Mucosa of stomach (tissue), 1 donor: ENCODE measurements around the gene TECPR2.

Experiments
- H3K27me3 ChIP-seq: one replicate; pipeline ENCODE4 v1.7.0; 2013; ENCODE audit warnings: mild to moderate bottlenecking, low read length; ENCODE audit not compliant: control insufficient read depth, insufficient read depth
- H3K36me3 ChIP-seq: one replicate; pipeline ENCODE4 v1.7.0; 2013; ENCODE audit warnings: low read length; ENCODE audit not compliant: control insufficient read depth, insufficient read depth
- H3K4me1 ChIP-seq: one replicate; pipeline ENCODE4 v1.7.0; 2013; ENCODE audit warnings: mild to moderate bottlenecking, low read length; ENCODE audit not compliant: control insufficient read depth, insufficient read depth
- H3K4me3 ChIP-seq: one replicate; pipeline ENCODE4 v1.7.0; 2013; ENCODE audit warnings: low read length
- H3K9ac ChIP-seq: one replicate; pipeline ENCODE4 v1.7.0; 2013; ENCODE audit warnings: mild to moderate bottlenecking, low read length, moderate library complexity
- H3K9me3 ChIP-seq: one replicate; pipeline ENCODE4 v1.7.0; 2013; ENCODE audit warnings: mild to moderate bottlenecking, low read length, moderate library complexity; ENCODE audit not compliant: control insufficient read depth
- donor health status: Pancreatic carcinoma.

The TECPR2 gene

DNA sequence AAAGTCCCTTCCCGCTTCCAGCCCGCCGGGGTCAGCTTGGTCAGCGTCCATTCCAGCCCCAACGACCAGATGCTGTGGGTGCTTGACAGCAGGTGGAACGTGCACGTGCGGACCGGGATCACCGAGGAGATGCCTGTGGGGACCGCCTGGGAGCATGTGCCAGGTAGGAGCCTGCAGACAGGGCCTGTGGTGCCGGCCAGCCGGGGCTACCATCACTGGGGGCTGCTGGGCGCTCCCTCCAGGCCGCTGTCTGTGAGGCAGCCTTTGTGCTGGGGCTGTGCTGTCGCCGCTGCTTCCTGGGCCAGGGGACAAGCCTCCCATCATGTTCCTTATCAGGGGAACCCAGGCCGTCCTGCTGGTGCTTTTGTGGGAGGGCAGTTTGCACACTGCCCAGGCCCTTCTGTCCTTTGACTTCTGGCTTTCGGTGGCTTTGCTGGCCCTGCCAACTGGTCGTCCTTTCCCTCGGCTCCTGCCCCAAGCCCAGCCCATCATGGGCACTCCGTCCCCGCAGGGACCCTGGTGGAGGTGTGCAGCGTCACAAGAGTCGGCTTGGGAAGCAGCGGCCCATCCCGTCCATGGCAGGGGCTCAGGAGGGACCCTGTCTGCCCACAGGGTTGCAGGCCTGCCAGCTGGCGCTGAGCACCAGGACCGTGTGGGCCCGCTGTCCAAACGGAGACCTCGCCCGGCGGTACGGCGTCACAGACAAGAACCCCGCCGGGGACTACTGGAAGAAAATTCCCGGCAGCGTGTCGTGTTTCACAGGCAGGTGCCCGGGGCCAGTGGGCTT lies 134.4 kb downstream of the TECPR2 start:
- Histone ChIP-seq H3K4me3 (no peak overlapping the region), H3K9ac (no peak overlapping the region), H3K36me3 (no peaks in the 10 kb centered on the region), H3K27me3 (no peaks in the 10 kb centered on the region), H3K4me1 (peaks cover 8% of the 10 kb centered on the region), H3K9me3 (no peaks in the 10 kb centered on the region)

DNA sequence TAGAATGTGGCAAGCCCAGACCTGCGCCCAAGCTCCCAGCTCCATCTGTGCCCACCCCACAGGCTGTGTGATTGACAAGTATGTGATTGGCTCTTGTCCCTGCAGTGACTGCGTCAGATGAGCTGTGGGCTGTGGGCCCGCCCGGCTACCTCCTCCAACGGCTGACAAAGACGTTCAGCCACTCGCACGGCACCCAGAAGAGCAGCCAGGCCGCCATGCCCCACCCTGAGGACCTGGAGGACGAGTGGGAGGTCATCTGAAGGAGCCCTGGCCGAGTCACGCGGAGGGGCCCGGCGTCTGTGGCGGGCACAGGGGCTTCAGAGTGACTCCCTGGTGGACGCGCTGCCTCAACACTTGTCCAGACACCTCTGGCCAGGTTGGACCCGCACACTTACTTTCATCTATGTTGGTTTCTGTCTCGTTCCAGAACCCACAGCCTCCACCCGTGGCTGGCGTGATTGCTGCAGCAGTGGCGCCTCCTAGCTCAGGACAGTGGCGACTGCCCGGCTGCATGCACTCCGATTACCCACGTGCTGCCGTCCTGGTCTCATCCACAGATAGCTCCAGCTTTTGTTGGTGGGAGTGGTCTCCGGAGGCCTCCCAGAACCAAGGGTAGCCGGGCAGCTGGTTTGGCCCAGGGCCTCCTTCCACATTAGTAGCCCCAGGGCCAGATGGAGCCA lies 135.4 kb downstream of the TECPR2 start:
- Histone ChIP-seq H3K9me3 (no peaks in the 10 kb centered on the region), H3K36me3 (no peaks in the 10 kb centered on the region), H3K4me3 (no peak overlapping the region), H3K4me1 (peaks cover 8% of the 10 kb centered on the region), H3K27me3 (no peaks in the 10 kb centered on the region), H3K9ac (no peak overlapping the region)

GRCh38 chr14:102498678-102499265 lies 136.0 kb downstream of the TECPR2 start:
- H3K4me3 ChIP-seq: no peak overlapping the region
- H3K36me3 ChIP-seq: no peaks in the 10 kb centered on the region
- peaks cover 8% of the 10 kb centered on the region for H3K4me1 ChIP-seq
- no peaks in the 10 kb centered on the region for H3K9me3 ChIP-seq
- H3K9ac ChIP-seq: no peak overlapping the region
- no peaks in the 10 kb centered on the region for H3K27me3 ChIP-seq

DNA sequence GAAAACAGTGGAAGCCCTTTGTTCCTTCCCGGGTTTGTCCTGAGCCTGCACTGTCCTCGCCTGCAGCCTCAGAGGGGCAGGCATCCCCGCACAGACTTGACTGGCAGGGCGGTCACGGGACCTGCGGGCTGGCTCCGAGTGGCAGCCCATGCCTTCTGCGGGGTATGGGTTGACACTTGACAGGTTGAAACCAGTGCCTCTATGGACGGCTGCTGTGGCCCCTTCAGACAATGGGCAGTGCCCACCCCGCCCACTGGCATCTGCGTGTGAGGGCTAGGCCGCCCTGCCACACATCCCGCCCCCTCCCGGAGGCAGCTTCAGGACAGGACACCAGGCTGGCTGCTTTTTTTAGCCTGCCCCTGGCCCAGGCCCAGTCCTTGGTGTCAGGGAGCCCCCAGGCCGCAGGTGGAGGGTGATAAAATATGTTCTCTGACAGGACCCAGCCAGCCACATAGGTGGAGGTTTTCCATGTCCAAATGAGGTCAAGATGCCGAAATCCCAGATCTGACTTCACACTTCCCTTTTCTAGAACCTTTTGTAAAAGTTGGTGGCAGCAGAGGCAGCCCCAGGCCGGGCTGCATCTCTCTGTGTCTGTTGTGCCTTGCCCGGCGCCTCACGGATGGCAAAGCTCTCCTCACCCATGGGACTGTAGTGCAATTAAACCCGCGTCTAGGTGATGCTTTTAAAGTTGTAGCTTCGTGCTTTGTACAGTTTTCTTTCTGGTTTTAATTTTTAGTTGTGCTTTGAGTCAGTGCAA lies 136.8 kb downstream of the TECPR2 start:
- no peaks in the 10 kb centered on the region for H3K9me3 ChIP-seq
- no peak overlapping the region for H3K9ac ChIP-seq
- no peaks in the 10 kb centered on the region for H3K27me3 ChIP-seq
- peaks cover 8% of the 10 kb centered on the region for H3K4me1 ChIP-seq
- H3K4me3 ChIP-seq: no peak overlapping the region
- H3K36me3 ChIP-seq: no peaks in the 10 kb centered on the region

DNA sequence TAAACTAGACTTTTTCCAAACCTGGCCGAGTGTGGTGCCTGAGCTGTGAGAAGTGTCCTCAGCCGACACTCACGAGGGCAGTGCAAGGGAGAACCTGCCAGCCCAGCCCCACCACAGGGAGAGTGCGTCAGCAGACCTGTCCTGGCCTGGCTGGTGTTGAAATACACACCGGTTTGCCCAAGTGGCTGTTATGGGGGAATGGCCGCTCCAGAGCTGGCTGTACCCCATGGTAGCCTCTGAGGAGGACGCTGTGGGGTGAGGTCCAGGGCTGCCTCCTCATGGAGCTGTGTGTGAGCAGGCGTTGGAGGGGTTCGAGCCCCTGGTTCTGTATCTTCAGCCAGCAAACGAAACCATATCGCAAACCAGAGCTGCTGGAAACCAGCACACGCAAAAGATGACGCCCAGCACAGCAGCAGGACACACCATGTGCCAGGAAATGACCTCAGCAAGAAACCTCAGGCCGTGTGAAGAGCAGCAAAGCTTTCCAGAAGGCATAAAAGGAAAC lies 137.5 kb downstream of the TECPR2 start:
- peaks cover 8% of the 10 kb centered on the region for H3K4me1 ChIP-seq

DNA sequence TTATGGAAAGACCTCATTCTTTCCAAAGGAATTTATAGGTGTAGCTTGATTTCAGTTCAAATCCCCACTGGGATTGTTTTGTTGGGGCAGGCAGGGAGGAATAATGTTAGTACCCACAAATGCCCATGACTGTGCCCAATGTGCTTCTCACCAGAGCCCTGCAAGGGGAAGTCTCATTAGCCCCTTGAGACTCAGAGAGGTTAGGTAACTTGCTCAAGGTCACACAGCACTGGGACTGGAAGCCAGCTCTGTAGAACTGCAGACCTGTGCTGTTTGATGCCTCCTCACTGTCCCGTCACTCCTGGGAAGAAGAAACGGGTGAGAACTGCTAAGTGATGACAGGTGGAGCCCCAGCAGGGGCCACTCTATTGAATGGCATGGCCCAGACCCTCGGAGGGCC lies 138.0 kb downstream of the TECPR2 start:
- no peak overlapping the region for H3K4me3 ChIP-seq
- peaks cover 3% of the 10 kb centered on the region for H3K36me3 ChIP-seq
- H3K4me1 ChIP-seq: peaks cover 8% of the 10 kb centered on the region
- no peaks in the 10 kb centered on the region for H3K9me3 ChIP-seq
- H3K27me3 ChIP-seq: no peaks in the 10 kb centered on the region
- H3K9ac ChIP-seq: no peak overlapping the region

More for the DNA sequence above, 137.5 kb downstream of the TECPR2 start:
- Histone ChIP-seq H3K9ac (no peak overlapping the region), H3K9me3 (no peaks in the 10 kb centered on the region), H3K27me3 (no peaks in the 10 kb centered on the region), H3K4me3 (no peak overlapping the region), H3K36me3 (no peaks in the 10 kb centered on the region)

DNA sequence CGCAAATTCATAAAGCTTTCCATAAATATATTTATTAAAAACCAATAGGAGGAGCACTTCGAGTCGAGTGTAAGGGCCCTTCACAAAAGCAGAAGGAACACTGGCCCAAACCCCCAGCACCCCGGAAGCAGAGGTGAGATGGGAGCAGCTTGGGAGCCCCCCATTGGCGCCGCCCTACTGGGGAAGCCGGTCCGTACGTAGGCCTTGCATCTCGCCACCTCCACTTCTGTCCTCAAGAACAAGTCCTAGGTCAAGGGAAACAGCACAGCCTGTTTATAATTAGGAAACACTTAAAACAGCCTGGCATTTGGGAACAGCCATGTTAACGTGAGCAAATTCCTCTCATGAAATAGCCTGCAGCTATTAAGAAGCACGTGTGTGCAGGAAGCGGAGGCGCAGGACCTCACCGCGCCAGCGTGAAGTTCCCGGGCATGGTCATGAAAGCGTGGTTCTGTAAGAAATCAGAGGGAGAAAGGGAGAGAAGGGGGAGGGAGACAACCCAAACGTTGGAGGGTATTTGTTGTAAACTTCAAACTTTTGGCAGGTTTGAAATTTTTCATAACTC lies 139.1 kb downstream of the TECPR2 start:
- peaks cover 3% of the 10 kb centered on the region for H3K36me3 ChIP-seq
- H3K9ac ChIP-seq: no peak overlapping the region
- H3K4me1 ChIP-seq: peaks cover 8% of the 10 kb centered on the region

DNA sequence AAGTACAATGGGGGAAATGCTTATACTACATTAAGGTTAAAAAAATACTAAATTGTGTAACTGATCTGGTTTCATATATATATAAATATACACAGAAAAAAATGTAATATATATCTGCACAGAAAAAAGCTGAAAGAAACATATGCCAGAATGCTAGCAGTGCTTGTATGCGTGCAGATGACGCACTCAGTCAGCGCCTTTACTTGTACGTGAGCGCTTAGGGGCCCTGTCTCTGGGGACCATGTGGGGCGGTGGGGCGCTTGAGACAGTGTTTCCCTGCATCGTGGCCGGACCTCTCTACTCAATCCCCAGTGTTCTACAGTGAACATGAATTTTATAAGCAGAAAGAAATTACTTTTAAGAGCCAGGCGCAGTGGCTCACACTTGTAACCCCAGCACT lies 139.8 kb downstream of the TECPR2 start:
- H3K9ac ChIP-seq: no peak overlapping the region
- no peak overlapping the region for H3K4me3 ChIP-seq
- no peaks in the 10 kb centered on the region for H3K27me3 ChIP-seq
- no peaks in the 10 kb centered on the region for H3K9me3 ChIP-seq
- peaks cover 3% of the 10 kb centered on the region for H3K36me3 ChIP-seq
- peaks cover 8% of the 10 kb centered on the region for H3K4me1 ChIP-seq

More for the DNA sequence above, 139.1 kb downstream of the TECPR2 start:
- H3K4me3 ChIP-seq: no peak overlapping the region
- no peaks in the 10 kb centered on the region for H3K9me3 ChIP-seq
- no peaks in the 10 kb centered on the region for H3K27me3 ChIP-seq

- Histone ChIP-seq H3K4me1 (peaks cover 17% of the 10 kb centered on the region), H3K36me3 (peaks cover 3% of the 10 kb centered on the region), H3K27me3 (no peaks in the 10 kb centered on the region), H3K4me3 (no peak overlapping the region), H3K9ac (no peak overlapping the region), H3K9me3 (no peaks in the 10 kb centered on the region)
Measured at GRCh38 chr14:102503641-102504327, 141.0 kb downstream of the TECPR2 start.

DNA sequence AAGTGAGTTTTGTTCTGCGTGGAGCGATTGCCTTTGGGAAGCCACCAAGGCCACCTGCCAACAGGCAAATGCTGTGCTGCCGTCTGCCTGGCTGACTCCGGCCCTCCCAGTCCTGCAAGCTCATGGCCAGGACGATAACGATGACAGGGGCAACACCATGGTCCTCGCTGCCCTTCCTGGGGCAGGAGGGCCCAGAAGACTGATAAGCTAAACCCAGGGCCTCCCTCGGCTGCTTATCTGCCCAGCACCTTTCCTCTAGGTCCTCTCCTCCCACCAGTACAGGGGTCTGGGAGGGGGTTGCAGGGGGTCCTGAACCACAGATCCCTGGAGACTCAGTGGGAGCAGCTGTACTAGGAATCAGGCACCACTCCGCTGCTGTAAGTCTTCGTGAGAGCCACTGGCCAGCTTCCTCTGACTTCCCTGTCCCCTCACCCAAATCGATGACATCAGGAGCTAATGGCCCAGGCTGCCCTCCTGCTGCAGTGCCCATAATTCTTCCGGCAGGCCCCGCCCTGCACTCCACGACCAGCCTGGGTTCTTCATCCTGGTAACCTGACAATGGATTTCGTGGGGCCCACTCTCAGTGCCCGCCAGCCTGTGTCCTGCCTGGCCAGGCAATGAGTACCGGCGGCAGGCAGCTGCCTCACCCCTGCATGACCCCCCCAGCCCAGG lies 141.7 kb downstream of the TECPR2 start:
- peaks cover 3% of the 10 kb centered on the region for H3K36me3 ChIP-seq
- no peak overlapping the region for H3K9ac ChIP-seq
- H3K4me1 ChIP-seq: peaks cover 19% of the 10 kb centered on the region
- H3K4me3 ChIP-seq: no peak overlapping the region
- H3K27me3 ChIP-seq: no peaks in the 10 kb centered on the region
- no peaks in the 10 kb centered on the region for H3K9me3 ChIP-seq
